Neural progenitor cell (in vitro differentiated cells): ENCODE results near the gene PPARG. TPM values are rescaled to one million over a fixed set of nuclear protein-coding genes. Genes with fewer than 3 reads are reported as not detected.

Source experiments
- DNase-seq: peaks from one replicate; pipeline ENCODE4 v3.0.0-alpha.2; 2016; ENCODE audit warnings: low spot score
- H2AFZ ChIP-seq: fragments of 200-600 bp; sonication (generic); replicated peaks from 2 replicates; pipeline ENCODE4 v1.6.1; 2016; ENCODE audit warnings: antibody characterized with exemption
- H3F3A ChIP-seq: fragments of 200-600 bp; sonication (generic); 2 replicates; pipeline ENCODE4 v1.6.1; 2016; ENCODE audit warnings: antibody characterized with exemption, low read depth
- H3K27ac ChIP-seq: fragments of 200-600 bp; sonication (generic); 2 replicates; pipeline ENCODE4 v1.5.1; 2016; ENCODE audit warnings: mild to moderate bottlenecking
- H3K27me3 ChIP-seq: fragments of 200-600 bp; sonication (generic); 2 replicates; pipeline ENCODE4 v1.6.1; 2016; ENCODE audit warnings: mild to moderate bottlenecking, moderate library complexity
- H3K36me3 ChIP-seq: fragments of 200-600 bp; sonication (generic); 2 replicates; pipeline ENCODE4 v1.5.1; 2016
- H3K4me1 ChIP-seq: fragments of 200-600 bp; sonication (generic); 2 replicates; pipeline ENCODE4 v1.6.1; 2016; ENCODE audit warnings: mixed run types
- H3K4me2 ChIP-seq: fragments of 200-600 bp; sonication (generic); 2 replicates; pipeline ENCODE4 v1.6.1; 2016
- H3K4me3 ChIP-seq: fragments of 200-600 bp; sonication (generic); 2 replicates; pipeline ENCODE4 v1.5.1; 2016
- H3K79me2 ChIP-seq: fragments of 200-600 bp; sonication (generic); 2 replicates; pipeline ENCODE4 v1.6.1; 2016; ENCODE audit warnings: low read depth
- H3K9ac ChIP-seq: fragments of 200-600 bp; sonication (generic); 2 replicates; pipeline ENCODE4 v1.6.1; 2016
- H3K9me3 ChIP-seq: fragments of 200-600 bp; sonication (generic); 2 replicates; pipeline ENCODE4 v1.5.1; 2016; ENCODE audit warnings: low read depth
- H4K20me1 ChIP-seq: fragments of 200-600 bp; sonication (generic); 2 replicates; pipeline ENCODE4 v1.6.1; 2016; ENCODE audit warnings: low read depth
- H3K27ac Mint-ChIP-seq: 3 replicates; pipeline ENCODE4 v1.8.0; 2021; ENCODE audit warnings: mixed read lengths
- H3K27me3 Mint-ChIP-seq: 2 replicates; pipeline ENCODE4 v1.8.0; 2022; ENCODE audit warnings: low read depth, mild to moderate bottlenecking, inconsistent platforms, moderate library complexity, mixed read lengths; ENCODE audit not compliant: insufficient read depth
- H3K36me3 Mint-ChIP-seq: 3 replicates; pipeline ENCODE4 v1.8.0; 2021; ENCODE audit warnings: mixed read lengths
- H3K4me1 Mint-ChIP-seq: 3 replicates; pipeline ENCODE4 v1.8.0; 2021; ENCODE audit warnings: mixed read lengths
- H3K4me3 Mint-ChIP-seq: 3 replicates; pipeline ENCODE4 v1.8.0; 2021; ENCODE audit warnings: mild to moderate bottlenecking, moderate library complexity, mixed read lengths
- H3K9me3 Mint-ChIP-seq: 3 replicates; pipeline ENCODE4 v1.8.0; 2020; ENCODE audit warnings: mixed read lengths
- EZH2 ChIP-seq: fragments of 200-600 bp; sonication (generic); IDR thresholded peaks from 2 replicates; pipeline ENCODE4 v1.6.1; 2017; ENCODE audit warnings: antibody characterized with exemption, mild to moderate bottlenecking, moderate library complexity
- EZH2phosphoT487 ChIP-seq: fragments of 200-600 bp; sonication (generic); IDR thresholded peaks from 2 replicates; pipeline ENCODE4 v1.6.1; 2017; ENCODE audit warnings: antibody characterized with exemption
- total RNA-seq: library from RNA; depleted of rRNA; stranded (reverse); fragments of >200 nt; gene quantifications from 2 replicates; pipeline ENCODE4 v1.2.3, GENCODE V29; 2015; ENCODE audit warnings: low replicate concordance
- TF ChIP-seq, protein P1 (sequence below): fragments of 200-600 bp; sonication (generic); IDR thresholded peaks from 2 replicates; pipeline ENCODE4 v1.5.1; 2017; ENCODE audit warnings: antibody characterized with exemption, mild to moderate bottlenecking

Gene PPARG
- total RNA-seq, 1 donor from 2014 or later, result not detected

- no peaks in the 10 kb centered on the region for H3K9me3 Mint-ChIP-seq
- Histone ChIP-seq H2AFZ (no peak overlapping the region), H3K36me3 (no peaks in the 10 kb centered on the region), H3F3A (no peaks in the 10 kb centered on the region), H3K4me2 (no peak overlapping the region), H3K27me3 (peaks cover 8% of the 10 kb centered on the region), H3K27ac (no peak overlapping the region), H3K9me3 (no peaks in the 10 kb centered on the region), H4K20me1 (no peaks in the 10 kb centered on the region), H3K79me2 (no peaks in the 10 kb centered on the region), H3K4me3 (no peak overlapping the region), H3K9ac (no peak overlapping the region), H3K4me1 (peaks cover 3% of the 10 kb centered on the region)
- peaks cover 2% of the 10 kb centered on the region for H3K4me1 Mint-ChIP-seq
- no peaks in the 10 kb centered on the region for H3K36me3 Mint-ChIP-seq
- H3K27me3 Mint-ChIP-seq, result no peaks in the 10 kb centered on the region
- DNase-seq, result no peak
- H3K27ac Mint-ChIP-seq, result no peak overlapping the region
- TF ChIP-seq EZH2phosphoT487, result no peak
- TF ChIP-seq, protein P1, sequence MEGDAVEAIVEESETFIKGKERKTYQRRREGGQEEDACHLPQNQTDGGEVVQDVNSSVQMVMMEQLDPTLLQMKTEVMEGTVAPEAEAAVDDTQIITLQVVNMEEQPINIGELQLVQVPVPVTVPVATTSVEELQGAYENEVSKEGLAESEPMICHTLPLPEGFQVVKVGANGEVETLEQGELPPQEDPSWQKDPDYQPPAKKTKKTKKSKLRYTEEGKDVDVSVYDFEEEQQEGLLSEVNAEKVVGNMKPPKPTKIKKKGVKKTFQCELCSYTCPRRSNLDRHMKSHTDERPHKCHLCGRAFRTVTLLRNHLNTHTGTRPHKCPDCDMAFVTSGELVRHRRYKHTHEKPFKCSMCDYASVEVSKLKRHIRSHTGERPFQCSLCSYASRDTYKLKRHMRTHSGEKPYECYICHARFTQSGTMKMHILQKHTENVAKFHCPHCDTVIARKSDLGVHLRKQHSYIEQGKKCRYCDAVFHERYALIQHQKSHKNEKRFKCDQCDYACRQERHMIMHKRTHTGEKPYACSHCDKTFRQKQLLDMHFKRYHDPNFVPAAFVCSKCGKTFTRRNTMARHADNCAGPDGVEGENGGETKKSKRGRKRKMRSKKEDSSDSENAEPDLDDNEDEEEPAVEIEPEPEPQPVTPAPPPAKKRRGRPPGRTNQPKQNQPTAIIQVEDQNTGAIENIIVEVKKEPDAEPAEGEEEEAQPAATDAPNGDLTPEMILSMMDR, result no peak
- TF ChIP-seq EZH2, result no peak
- no peak overlapping the region for H3K4me3 Mint-ChIP-seq
These were observed 29.0 kb downstream of the PPARG start for GRCh38 chr3:12317914-12318313.

DNA sequence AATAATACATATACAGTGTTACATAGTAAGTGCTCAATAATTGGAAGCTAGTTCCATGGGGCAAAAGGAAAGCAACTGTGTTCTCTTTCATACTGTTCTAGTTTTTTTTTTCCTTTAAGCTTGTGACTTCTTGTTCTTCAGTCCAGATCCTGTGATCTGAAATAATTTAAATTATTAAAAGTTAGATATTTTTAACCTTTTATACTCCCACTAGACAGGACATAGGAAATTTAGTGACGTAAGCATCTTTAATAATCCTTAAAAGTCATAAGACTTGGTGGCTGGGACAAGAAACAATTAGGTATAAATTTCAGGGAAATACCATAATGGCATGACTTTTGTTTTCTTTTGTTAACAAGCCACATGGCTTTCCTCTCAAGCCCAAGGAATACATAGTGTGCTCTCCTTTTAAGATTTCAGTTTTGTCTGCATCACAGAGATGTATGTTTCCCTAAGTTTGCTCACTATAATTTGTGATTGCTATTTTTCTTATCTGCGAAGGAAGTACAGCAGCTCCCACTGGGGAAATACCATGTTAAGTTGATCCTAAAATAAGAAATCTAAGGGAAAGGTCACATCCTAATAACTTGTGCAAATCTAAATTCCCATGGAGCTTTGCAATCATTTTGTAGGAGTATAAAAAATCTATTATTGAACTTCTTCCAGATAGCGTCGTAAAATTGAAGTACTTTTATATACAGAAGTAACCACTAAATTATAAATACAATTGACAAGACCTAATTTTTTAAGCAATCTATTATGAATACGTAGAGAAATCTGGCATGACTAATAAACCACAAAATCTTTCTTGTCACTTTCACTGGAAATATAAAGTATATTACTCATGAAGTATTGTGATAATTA is 30.1 kb downstream of the PPARG start:
- H3K4me2 ChIP-seq, result no peak overlapping the region
- no peaks in the 10 kb centered on the region for H3F3A ChIP-seq
- Mint-ChIP-seq H3K27ac (no peak overlapping the region), H3K4me1 (peaks cover 2% of the 10 kb centered on the region), H3K27me3 (peaks cover under 1% of the 10 kb centered on the region), H3K9me3 (no peaks in the 10 kb centered on the region), H3K36me3 (no peaks in the 10 kb centered on the region), H3K4me3 (no peak overlapping the region)
- H3K4me3 ChIP-seq, result no peak overlapping the region
- peaks cover 8% of the 10 kb centered on the region for H3K27me3 ChIP-seq
- DNase-seq, result no peak
- TF ChIP-seq EZH2phosphoT487, result no peak
- no peak for TF ChIP-seq EZH2
- TF ChIP-seq, protein P1, result no peak
- H4K20me1 ChIP-seq, result no peaks in the 10 kb centered on the region
- H3K4me1 ChIP-seq, result peaks cover 3% of the 10 kb centered on the region
- H3K9ac ChIP-seq, result no peak overlapping the region
- H3K27ac ChIP-seq, result no peak overlapping the region
- H3K36me3 ChIP-seq, result no peaks in the 10 kb centered on the region
- H3K79me2 ChIP-seq, result no peaks in the 10 kb centered on the region
- no peaks in the 10 kb centered on the region for H3K9me3 ChIP-seq
- no peak overlapping the region for H2AFZ ChIP-seq

- Mint-ChIP-seq H3K4me3 (no peak overlapping the region), H3K9me3 (no peaks in the 10 kb centered on the region), H3K36me3 (no peaks in the 10 kb centered on the region), H3K4me1 (no peaks in the 10 kb centered on the region), H3K27me3 (peaks cover 3% of the 10 kb centered on the region), H3K27ac (no peak overlapping the region)
- no peaks in the 10 kb centered on the region for H4K20me1 ChIP-seq
- no peak overlapping the region for H3K27ac ChIP-seq
- no peaks in the 10 kb centered on the region for H3K36me3 ChIP-seq
- no peak overlapping the region for H3K4me3 ChIP-seq
- H3K27me3 ChIP-seq, result peaks cover 4% of the 10 kb centered on the region
- H2AFZ ChIP-seq, result no peak overlapping the region
- no peak overlapping the region for H3K9ac ChIP-seq
- no peaks in the 10 kb centered on the region for H3K79me2 ChIP-seq
- H3K4me2 ChIP-seq, result no peak overlapping the region
- TF ChIP-seq, protein P1, result no peak
- TF ChIP-seq EZH2phosphoT487 (no peak), EZH2 (no peak)
- no peaks in the 10 kb centered on the region for H3K9me3 ChIP-seq
- H3F3A ChIP-seq, result no peaks in the 10 kb centered on the region
- no peaks in the 10 kb centered on the region for H3K4me1 ChIP-seq
- no peak for DNase-seq
These were observed 32.1 kb downstream of the PPARG start for GRCh38 chr3:12321015-12321414.
